OCI-LY3 (cell line): ENCODE data around the gene HAUS2.
A peak's percentile ranks its signal among the peaks of the same experiment; 100 is the strongest.

ENCODE experiments used
- H2AFZ ChIP-seq: fragments of 200-600, 300-600 bp; shearing (Covaris generic); 2 replicates; pipeline ENCODE4 v1.6.0; 2014; ENCODE audit warnings: antibody characterized with exemption, low read depth, low read length
- H3K27ac ChIP-seq: fragments of 200-600, 300-600 bp; sonication (generic); 2 replicates; pipeline ENCODE4 v1.5.1; 2014; ENCODE audit warnings: mild to moderate bottlenecking, low read length, moderate library complexity, mixed read lengths
- H3K27me3 ChIP-seq: fragments of 200-600, 300-600 bp; sonication (generic); 2 replicates; pipeline ENCODE4 v1.6.1; 2014; ENCODE audit warnings: low read depth, low read length, mixed read lengths
- H3K36me3 ChIP-seq: fragments of 200-600, 300-600 bp; sonication (generic); replicated peaks from 2 replicates; pipeline ENCODE3; 2014; ENCODE audit warnings: low read depth, low read length, mixed read lengths
- H3K4me1 ChIP-seq: fragments of 300-600, 200-600 bp; sonication (generic); 2 replicates; pipeline ENCODE4 v1.6.1; 2014; ENCODE audit warnings: low read length, mixed read lengths
- H3K4me2 ChIP-seq: fragments of 200-600, 300-600 bp; sonication (generic); 2 replicates; pipeline ENCODE4 v1.6.1; 2014; ENCODE audit warnings: low read length, mixed read lengths
- H3K4me3 ChIP-seq: fragments of 300-600, 200-600 bp; sonication (generic); 2 replicates; pipeline ENCODE4 v1.5.1; 2014; ENCODE audit warnings: antibody characterized with exemption, mild to moderate bottlenecking, low read length, moderate library complexity
- H3K79me2 ChIP-seq: fragments of 300-600, 200-600 bp; shearing (Covaris generic); 2 replicates; pipeline ENCODE4 v1.6.1; 2014; ENCODE audit warnings: mild to moderate bottlenecking, low read length, mixed read lengths
- H3K9ac ChIP-seq: fragments of 300-600, 200-600 bp; shearing (Covaris generic); 2 replicates; pipeline ENCODE4 v1.6.0; 2014; ENCODE audit warnings: mild to moderate bottlenecking, low read length, moderate library complexity
- H3K9me3 ChIP-seq: fragments of 200-600, 300-600 bp; shearing (Covaris generic); 2 replicates; pipeline ENCODE4 v1.6.1; 2014; ENCODE audit warnings: low read length, mixed read lengths; ENCODE audit not compliant: insufficient read depth
- H4K20me1 ChIP-seq: fragments of 200-600, 300-600 bp; sonication (generic); 2 replicates; pipeline ENCODE4 v1.6.1; 2016; ENCODE audit warnings: low read length, mixed read lengths; ENCODE audit not compliant: insufficient read depth
- CTCF ChIP-seq: fragments of 200-600, 300-600 bp; sonication (generic); IDR thresholded peaks from 2 replicates; pipeline ENCODE4 v1.5.1; 2014; ENCODE audit warnings: antibody characterized with exemption, low read length, low read depth
- EZH2phosphoT487 ChIP-seq: fragments of 200-600 bp; shearing (Covaris generic); IDR thresholded peaks from 2 replicates; pipeline ENCODE4 v1.6.1; 2018; ENCODE audit warnings: antibody characterized with exemption, mixed run types, low read depth

The HAUS2 gene

GRCh38 chr15:42590619-42591237 lies 42.1 kb downstream of the HAUS2 start:
- no peaks in the 10 kb centered on the region for H3K79me2 ChIP-seq
- no peaks in the 10 kb centered on the region for H3K27me3 ChIP-seq
- H3K27ac ChIP-seq, result no peak overlapping the region
- TF ChIP-seq EZH2phosphoT487, result no peak
- no peak for TF ChIP-seq CTCF
- H3K36me3 ChIP-seq, result no peaks in the 10 kb centered on the region
- H3K4me2 ChIP-seq, result no peak overlapping the region
- H3K9ac ChIP-seq, result no peak overlapping the region
- H3K9me3 ChIP-seq, result no peaks in the 10 kb centered on the region
- H4K20me1 ChIP-seq, result no peaks in the 10 kb centered on the region
- H2AFZ ChIP-seq, result no peak overlapping the region
- H3K4me3 ChIP-seq, result no peak overlapping the region
- no peaks in the 10 kb centered on the region for H3K4me1 ChIP-seq

- Histone ChIP-seq H3K9ac (no peak overlapping the region), H3K79me2 (no peaks in the 10 kb centered on the region), H3K27me3 (no peaks in the 10 kb centered on the region), H3K36me3 (no peaks in the 10 kb centered on the region), H3K4me1 (no peaks in the 10 kb centered on the region), H3K4me2 (no peak overlapping the region), H4K20me1 (no peaks in the 10 kb centered on the region), H3K9me3 (no peaks in the 10 kb centered on the region), H3K4me3 (no peak overlapping the region), H2AFZ (no peak overlapping the region), H3K27ac (no peak overlapping the region)
- TF ChIP-seq EZH2phosphoT487 (no peak), CTCF (peak; percentile 28; the same call in 1 of the 2 replicates)
These were observed 42.7 kb downstream of the HAUS2 start for GRCh38 chr15:42591238-42591934.

- H3K79me2 ChIP-seq, result no peaks in the 10 kb centered on the region
- no peaks in the 10 kb centered on the region for H3K9me3 ChIP-seq
- no peak overlapping the region for H2AFZ ChIP-seq
- no peaks in the 10 kb centered on the region for H3K4me1 ChIP-seq
- H4K20me1 ChIP-seq, result no peaks in the 10 kb centered on the region
- no peak overlapping the region for H3K4me2 ChIP-seq
- TF ChIP-seq EZH2phosphoT487, result no peak
- no peak for TF ChIP-seq CTCF
- no peak overlapping the region for H3K9ac ChIP-seq
- H3K4me3 ChIP-seq, result no peak overlapping the region
- H3K36me3 ChIP-seq, result no peaks in the 10 kb centered on the region
- H3K27me3 ChIP-seq, result no peaks in the 10 kb centered on the region
- H3K27ac ChIP-seq, result no peak overlapping the region
These were observed 44.1 kb downstream of the HAUS2 start for GRCh38 chr15:42592716-42593115.

GRCh38 chr15:42593143-42593542 lies 44.5 kb downstream of the HAUS2 start:
- no peaks in the 10 kb centered on the region for H3K79me2 ChIP-seq

More at GRCh38 chr15:42593143-42593542, 44.5 kb downstream of the HAUS2 start:
- no peaks in the 10 kb centered on the region for H3K9me3 ChIP-seq
- no peaks in the 10 kb centered on the region for H4K20me1 ChIP-seq
- no peak overlapping the region for H3K4me3 ChIP-seq
- H3K4me1 ChIP-seq, result no peaks in the 10 kb centered on the region
- TF ChIP-seq EZH2phosphoT487, result no peak
- TF ChIP-seq CTCF, result no peak
- H2AFZ ChIP-seq, result no peak overlapping the region
- no peaks in the 10 kb centered on the region for H3K36me3 ChIP-seq
- H3K27ac ChIP-seq, result no peak overlapping the region
- no peaks in the 10 kb centered on the region for H3K27me3 ChIP-seq
- H3K9ac ChIP-seq, result no peak overlapping the region
- H3K4me2 ChIP-seq, result no peak overlapping the region
